AG04449 (cell line): ENCODE results near the gene C1QTNF4.

Source experiments
- CTCF ChIA-PET: fragments of 350-600 bp; formaldehyde crosslinking; extraction: SDS; loops from one replicate; lab custom pipeline; 2021; ENCODE audit warnings: antibody characterized with exemption; lab: Yijun Ruan, JAX
- POLR2A ChIA-PET: fragments of 400-600, 350-600 bp; formaldehyde crosslinking; extraction: SDS; loops from one replicate; lab custom pipeline; 2020; ENCODE audit warnings: antibody characterized with exemption, inconsistent platforms; lab: Yijun Ruan, JAX
- DNase-seq: peaks from one replicate; pipeline ENCODE4 v3.0.0-alpha.2; 2010; ENCODE audit warnings: low read depth, low spot score
- H3K4me3 ChIP-seq: 2 replicates; pipeline ENCODE4 v1.5.1; 2011; ENCODE audit warnings: low read depth, mild to moderate bottlenecking, control low read depth, low read length
- TF ChIP-seq, protein P1 (sequence below): IDR thresholded peaks from one replicate; pipeline ENCODE4 v1.5.1; 2011; ENCODE audit warnings: mild to moderate bottlenecking, moderate library complexity, low read length, control low read depth, inconsistent platforms; ENCODE audit not compliant: insufficient read depth; ENCODE audit errors: missing control alignments

Gene C1QTNF4

DNA sequence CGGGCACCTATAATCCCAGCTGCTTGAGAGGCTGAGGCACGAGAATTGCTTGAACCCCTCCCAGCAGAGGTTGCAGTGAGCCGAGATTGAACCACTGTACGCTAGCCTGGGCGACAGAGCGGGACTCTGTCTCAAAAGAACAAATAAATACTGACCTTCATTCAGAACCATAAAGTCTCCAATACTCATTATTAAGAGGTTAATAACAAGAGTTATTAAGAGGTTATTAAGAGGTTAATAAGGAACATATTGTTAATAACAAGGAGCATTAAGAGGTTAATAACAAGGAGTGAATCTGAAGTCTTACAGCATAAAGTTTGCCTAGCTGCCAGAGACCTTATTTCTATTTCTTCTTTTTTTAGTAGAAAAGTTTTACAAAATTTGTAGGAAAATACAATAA lies 48.9 kb downstream of the C1QTNF4 start:
- H3K4me3 ChIP-seq, result no peak overlapping the region
- TF ChIP-seq, protein P1, sequence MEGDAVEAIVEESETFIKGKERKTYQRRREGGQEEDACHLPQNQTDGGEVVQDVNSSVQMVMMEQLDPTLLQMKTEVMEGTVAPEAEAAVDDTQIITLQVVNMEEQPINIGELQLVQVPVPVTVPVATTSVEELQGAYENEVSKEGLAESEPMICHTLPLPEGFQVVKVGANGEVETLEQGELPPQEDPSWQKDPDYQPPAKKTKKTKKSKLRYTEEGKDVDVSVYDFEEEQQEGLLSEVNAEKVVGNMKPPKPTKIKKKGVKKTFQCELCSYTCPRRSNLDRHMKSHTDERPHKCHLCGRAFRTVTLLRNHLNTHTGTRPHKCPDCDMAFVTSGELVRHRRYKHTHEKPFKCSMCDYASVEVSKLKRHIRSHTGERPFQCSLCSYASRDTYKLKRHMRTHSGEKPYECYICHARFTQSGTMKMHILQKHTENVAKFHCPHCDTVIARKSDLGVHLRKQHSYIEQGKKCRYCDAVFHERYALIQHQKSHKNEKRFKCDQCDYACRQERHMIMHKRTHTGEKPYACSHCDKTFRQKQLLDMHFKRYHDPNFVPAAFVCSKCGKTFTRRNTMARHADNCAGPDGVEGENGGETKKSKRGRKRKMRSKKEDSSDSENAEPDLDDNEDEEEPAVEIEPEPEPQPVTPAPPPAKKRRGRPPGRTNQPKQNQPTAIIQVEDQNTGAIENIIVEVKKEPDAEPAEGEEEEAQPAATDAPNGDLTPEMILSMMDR, result no peak
- ChIA-PET POLR2A (no interaction called here), CTCF (interaction anchor here (0.9 to 1.4 kb wide), 2 partner anchors 10 kb away, joined by 3 to 4 read pairs; no protein-coding TSS in a partner anchor)
- DNase-seq, result no peak

DNA sequence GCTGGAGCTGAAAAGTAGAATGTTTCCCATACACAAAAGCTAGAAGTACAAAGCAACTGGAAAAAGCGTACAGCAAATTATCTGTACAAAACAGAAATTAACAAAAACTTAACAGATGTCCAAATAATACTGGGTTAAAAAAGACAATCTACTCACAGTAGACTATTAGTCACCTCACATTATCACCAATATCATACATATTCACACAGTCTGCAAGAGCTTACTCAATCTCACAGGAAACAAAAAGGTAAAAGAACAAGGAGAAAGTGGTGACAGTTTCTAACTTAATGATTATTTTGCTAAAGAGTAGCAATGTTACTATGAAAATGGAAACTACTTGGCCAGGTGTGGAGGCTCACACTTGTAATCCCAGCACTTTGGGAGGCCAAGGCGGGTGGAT lies 53.1 kb downstream of the C1QTNF4 start:
- CTCF ChIA-PET, result interaction anchor here (1.1 to 5.5 kb wide), 3 partner anchors 9 to 38 kb away, joined by 3 to 49 read pairs (median 4); partner anchors contain the start of gene CELF1
- TF ChIP-seq, protein P1, result no peak
- POLR2A ChIA-PET, result interaction anchor here (0.8 to 1.6 kb wide), 2 partner anchors 10 to 11 kb away, joined by 3 to 5 read pairs; no protein-coding TSS in a partner anchor
- DNase-seq, result no peak
- H3K4me3 ChIP-seq, result no peak overlapping the region

DNA sequence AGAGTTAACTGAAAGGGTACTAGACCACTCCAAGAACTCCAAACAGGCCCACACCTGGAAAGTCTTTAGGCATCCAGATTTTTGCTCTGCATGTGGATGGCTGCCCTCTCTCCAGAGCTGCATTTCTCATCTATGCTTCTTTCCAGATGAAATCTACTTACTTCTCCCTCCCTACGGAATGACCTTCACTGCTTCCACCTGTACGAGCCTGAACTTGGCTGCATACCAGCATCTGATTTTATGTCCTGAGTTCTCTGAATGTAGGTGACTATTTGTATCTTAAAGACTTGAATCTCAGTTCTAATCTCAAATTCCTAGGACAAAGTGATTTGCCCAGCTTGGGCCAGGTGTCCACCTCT lies 54.6 kb downstream of the C1QTNF4 start:
- no peak overlapping the region for H3K4me3 ChIP-seq
- DNase-seq, result no peak
- ChIA-PET POLR2A (interaction anchor here (0.6 to 1.6 kb wide), 5 partner anchors 9 to 135 kb away, joined by 3 to 5 read pairs (median 3); partner anchors contain the start of gene PTPMT1), CTCF (interaction anchor here (0.6 to 5.5 kb wide), 5 partner anchors 13 to 166 kb away, joined by 3 to 49 read pairs (median 4); partner anchors contain the start of gene CELF1)
- TF ChIP-seq, protein P1, result no peak
